Thyroid gland (tissue), 4 donors: ENCODE data around the gene GPR160. TPM values are rescaled to one million over a fixed set of nuclear protein-coding genes. Genes with fewer than 3 reads are reported as not detected.

ENCODE experiments used
- DNase-seq, 2 donors: peaks; one replicate each; pipeline ENCODE4 v3.0.0-alpha.2; 2019
- H3K27ac ChIP-seq, 3 donors: fragments of 200-600 bp; sonication (generic); 1 replicate in 2 of 3; 2 replicates in 1 of 3; pipeline ENCODE4 v1.5.1; 2016 to 2019; ENCODE audit warnings: mild to moderate bottlenecking in 1 of 3, moderate library complexity in 1 of 3
- H3K27me3 ChIP-seq: fragments of 200-600 bp; sonication (generic); one replicate; pipeline ENCODE4 v1.5.1; 2019
- H3K36me3 ChIP-seq, 2 donors: fragments of 200-600 bp; sonication (generic); one replicate each; pipeline ENCODE4 v1.5.1; 2016 to 2019
- H3K4me1 ChIP-seq, 2 donors: fragments of 200-600 bp; sonication (generic); one replicate each; pipeline ENCODE4 v1.5.1; 2017 to 2019
- H3K4me3 ChIP-seq, 3 donors: fragments of 200-600 bp; sonication (generic); replicated peaks in 1 of 3; 1 replicate in 2 of 3; 2 replicates in 1 of 3; pipeline ENCODE4 v1.5.1; 2016; ENCODE audit warnings: mild to moderate bottlenecking in 1 of 3
- H3K9me3 ChIP-seq: fragments of 200-600 bp; sonication (generic); one replicate; pipeline ENCODE4 v1.5.1; 2017
- CTCF ChIP-seq, 6 experiments: fragments of 200-600 bp in 3 of 6; fragments of 450-650 bp in 3 of 6; sonication (generic) in 3 of 6; IDR thresholded peaks; one replicate each; pipeline ENCODE4 v1.5.1; 2016 to 2019; ENCODE audit warnings: antibody characterized with exemption in 6 of 6, mild to moderate bottlenecking in 2 of 6, inconsistent platforms in 1 of 6, moderate library complexity in 1 of 6
- POLR2A ChIP-seq, 2 donors: fragments of 450-650 bp; IDR thresholded peaks; one replicate each; pipeline ENCODE4 v1.6.1; 2017; ENCODE audit warnings: antibody characterized with exemption in 2 of 2, mild to moderate bottlenecking in 2 of 2, moderate library complexity in 1 of 2
- WGBS, 2 donors: methylation state at CpG; one replicate each; pipeline ENCODE4 v1.1.5; 2017; 5-methylcytosine and 5-hydroxymethylcytosine counted together
- intact Hi-C: fragments of 100-400 bp; cut with DNase I; formaldehyde crosslinking; loops from one replicate; pipeline ENCODE4 v1.15.1; 2023
- total RNA-seq, 4 donors: library from RNA; depleted of rRNA; stranded (reverse); fragments of >200 nt; gene quantifications; one replicate each; pipeline ENCODE4 v1.2.3, GENCODE V29; 2016

The GPR160 gene
- total RNA-seq, 4 donors from 2014 or later = 9.3 to 17.5 (median 10.1) TPM

- Histone ChIP-seq H3K36me3 (peaks cover 12 to 23% of the 10 kb centered on the region in 2 donors), H3K27me3 (no peaks in the 10 kb centered on the region), H3K9me3 (no peaks in the 10 kb centered on the region), H3K4me1 (no peaks in the 10 kb centered on the region), H3K4me3 (no peak overlapping the region), H3K27ac (no peak overlapping the region)
- intact Hi-C loops = no loop called here
- TF ChIP-seq CTCF (IDR thresholded peaks at IDR 0.05) (no peak), POLR2A (IDR thresholded peaks at IDR 0.05) (no peak)
- WGBS, 2 donors = 99% methylated on average over 2 of the region's 2 CpGs
- DNase-seq = no peak
Measured at GRCh38 chr3:169996063-169996462, 41.7 kb upstream of the GPR160 start.

GRCh38 chr3:169998668-169999131 lies 39.1 kb upstream of the GPR160 start:
- no peaks in the 10 kb centered on the region for H3K9me3 ChIP-seq
- intact Hi-C loops = no loop called here
- no peak overlapping the region for H3K27ac ChIP-seq
- WGBS, 2 donors = 69 to 73% methylated on average over 2 of the region's 2 CpGs
- H3K4me1 ChIP-seq = no peaks in the 10 kb centered on the region
- H3K4me3 ChIP-seq = no peak overlapping the region
- TF ChIP-seq CTCF (IDR thresholded peaks at IDR 0.05) (no peak), POLR2A (IDR thresholded peaks at IDR 0.05) (no peak)
- H3K36me3 ChIP-seq = peaks cover 0 to 10% of the 10 kb centered on the region in 2 donors
- H3K27me3 ChIP-seq = no peaks in the 10 kb centered on the region
- DNase-seq = no peak

GRCh38 chr3:169999433-169999832 lies 38.4 kb upstream of the GPR160 start:
- no peak for DNase-seq
- 89 to 98% methylated on average over 1 of the region's 1 CpG for WGBS, 2 donors
- Histone ChIP-seq H3K27me3 (no peaks in the 10 kb centered on the region), H3K4me1 (no peaks in the 10 kb centered on the region), H3K36me3 (peaks cover 0 to 6% of the 10 kb centered on the region in 2 donors), H3K27ac (no peak overlapping the region), H3K4me3 (no peak overlapping the region), H3K9me3 (no peaks in the 10 kb centered on the region)
- no peak for TF ChIP-seq POLR2A (IDR thresholded peaks at IDR 0.05)
- TF ChIP-seq CTCF (IDR thresholded peaks at IDR 0.05) = no peak
- intact Hi-C loops = no loop called here

- H3K4me1 ChIP-seq = no peaks in the 10 kb centered on the region
- peaks cover 0 to 6% of the 10 kb centered on the region in 2 donors for H3K36me3 ChIP-seq
- TF ChIP-seq CTCF (IDR thresholded peaks at IDR 0.05) = no peak
- WGBS, 2 donors = 98 to 100% methylated on average over 2 of the region's 2 CpGs
- H3K4me3 ChIP-seq = no peak overlapping the region
- DNase-seq = no peak
- intact Hi-C loops = no loop called here
- no peak overlapping the region for H3K27ac ChIP-seq
- H3K27me3 ChIP-seq = no peaks in the 10 kb centered on the region
- no peaks in the 10 kb centered on the region for H3K9me3 ChIP-seq
Measured at GRCh38 chr3:170000051-170000450, 37.7 kb upstream of the GPR160 start.

GRCh38 chr3:170002231-170002630 lies 35.6 kb upstream of the GPR160 start:
- TF ChIP-seq CTCF (IDR thresholded peaks at IDR 0.05) (no peak), POLR2A (IDR thresholded peaks at IDR 0.05) (no peak)
- DNase-seq = no peak
- Histone ChIP-seq H3K27me3 (no peaks in the 10 kb centered on the region), H3K9me3 (no peaks in the 10 kb centered on the region), H3K4me3 (no peak overlapping the region), H3K4me1 (no peaks in the 10 kb centered on the region), H3K36me3 (no peaks in the 10 kb centered on the region), H3K27ac (no peak overlapping the region)
- intact Hi-C loops = no loop called here
- WGBS, 2 donors = 73% methylated on average over 10 of the region's 10 CpGs
